ENCODE data around the gene FAM170B.

Gene FAM170B

DNA sequence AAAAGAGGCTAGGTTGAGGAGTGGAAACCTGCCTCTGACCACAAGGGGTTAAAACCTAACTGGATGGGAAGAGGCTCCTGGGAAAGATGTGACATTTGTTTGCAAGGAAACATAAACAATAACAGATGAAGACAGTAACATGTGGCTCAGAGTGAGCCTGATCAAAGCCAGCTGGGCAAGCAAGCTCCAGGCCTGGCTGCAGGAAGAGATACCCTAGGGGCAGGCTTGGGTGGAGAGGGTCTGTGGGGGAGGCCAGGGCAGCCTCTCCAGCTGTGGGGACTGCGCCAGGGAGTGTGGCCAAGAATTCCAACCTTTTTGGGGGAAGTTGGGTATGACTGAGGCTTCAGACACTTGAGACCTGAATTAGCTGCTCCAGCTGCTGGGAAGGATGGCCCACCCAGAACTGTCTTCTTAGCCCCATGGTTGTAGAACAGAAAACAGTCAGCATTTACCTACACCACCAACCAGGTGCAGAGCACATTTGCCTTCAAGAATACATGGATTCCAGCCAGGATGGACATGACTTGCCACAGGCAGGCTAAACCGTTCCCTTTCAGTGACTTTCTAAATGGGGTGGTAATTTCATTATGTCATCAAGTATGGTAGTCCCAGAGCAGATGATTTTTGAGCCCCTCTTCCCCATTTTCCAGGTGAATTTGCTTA lies 10.4 kb upstream of the FAM170B start:
- no peak overlapping the region for H3K4me3 ChIP-seq (ENCODE audit: low read length)

DNA sequence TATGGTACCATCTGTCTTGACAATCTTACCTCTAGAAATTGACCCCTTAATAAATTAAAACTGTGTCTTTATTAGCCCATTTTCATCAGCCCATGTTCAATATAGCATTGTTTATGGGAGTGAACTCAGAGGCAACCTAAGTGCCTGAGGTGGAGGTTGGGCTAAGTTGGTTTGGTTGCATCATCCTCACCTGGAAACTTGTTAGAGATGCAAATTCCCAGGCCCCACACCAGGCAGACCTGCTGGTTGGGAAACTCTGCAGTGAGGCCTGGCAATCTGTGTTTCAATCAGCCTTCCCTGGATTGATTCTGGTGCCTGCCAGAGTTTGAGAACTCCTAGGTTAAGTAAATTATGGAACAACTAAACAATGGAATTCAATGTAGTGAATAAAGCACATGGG lies 9.4 kb upstream of the FAM170B start:
- Histone ChIP-seq H3K27ac (ENCODE audit: low read depth, low read length) (no peak overlapping the region), H3K27me3 (ENCODE audit: control insufficient read depth, low read length) (no peaks in the 10 kb centered on the region; the same call in 1 of the 2 replicates), H3F3A (ENCODE audit: control insufficient read depth, insufficient read depth) (no peaks in the 10 kb centered on the region), H3K9me2 (replicated peaks; ENCODE audit: control insufficient read depth, low read length) (no peaks in the 10 kb centered on the region), H4K20me1 (ENCODE audit: control insufficient read depth, insufficient read depth, low read depth, low read length) (no peaks in the 10 kb centered on the region), H3K9me3 (ENCODE audit: control insufficient read depth, insufficient read depth, low read length) (no peaks in the 10 kb centered on the region), H3K4me2 (ENCODE audit: low read length) (no peak overlapping the region), H3K36me3 (ENCODE audit: control insufficient read depth, low read length) (no peaks in the 10 kb centered on the region), H3K4me1 (ENCODE audit: control insufficient read depth, low read length) (no peaks in the 10 kb centered on the region), H3K4me3 (ENCODE audit: low read length) (no peak overlapping the region), H3K79me2 (ENCODE audit: control insufficient read depth, low read length) (no peaks in the 10 kb centered on the region)
- TF ChIP-seq, protein P1, sequence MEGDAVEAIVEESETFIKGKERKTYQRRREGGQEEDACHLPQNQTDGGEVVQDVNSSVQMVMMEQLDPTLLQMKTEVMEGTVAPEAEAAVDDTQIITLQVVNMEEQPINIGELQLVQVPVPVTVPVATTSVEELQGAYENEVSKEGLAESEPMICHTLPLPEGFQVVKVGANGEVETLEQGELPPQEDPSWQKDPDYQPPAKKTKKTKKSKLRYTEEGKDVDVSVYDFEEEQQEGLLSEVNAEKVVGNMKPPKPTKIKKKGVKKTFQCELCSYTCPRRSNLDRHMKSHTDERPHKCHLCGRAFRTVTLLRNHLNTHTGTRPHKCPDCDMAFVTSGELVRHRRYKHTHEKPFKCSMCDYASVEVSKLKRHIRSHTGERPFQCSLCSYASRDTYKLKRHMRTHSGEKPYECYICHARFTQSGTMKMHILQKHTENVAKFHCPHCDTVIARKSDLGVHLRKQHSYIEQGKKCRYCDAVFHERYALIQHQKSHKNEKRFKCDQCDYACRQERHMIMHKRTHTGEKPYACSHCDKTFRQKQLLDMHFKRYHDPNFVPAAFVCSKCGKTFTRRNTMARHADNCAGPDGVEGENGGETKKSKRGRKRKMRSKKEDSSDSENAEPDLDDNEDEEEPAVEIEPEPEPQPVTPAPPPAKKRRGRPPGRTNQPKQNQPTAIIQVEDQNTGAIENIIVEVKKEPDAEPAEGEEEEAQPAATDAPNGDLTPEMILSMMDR (IDR thresholded peaks at IDR 0.05; ENCODE audit: low read depth, low read length, poor library complexity, severe bottlenecking): no peak
- TF ChIP-seq EZH2phosphoT487 (IDR thresholded peaks at IDR 0.05; ENCODE audit: borderline replicate concordance, low read length): no peak

More for the DNA sequence above, 10.4 kb upstream of the FAM170B start:
- Histone ChIP-seq H3F3A (ENCODE audit: control insufficient read depth, insufficient read depth) (no peaks in the 10 kb centered on the region), H3K36me3 (ENCODE audit: control insufficient read depth, low read length) (no peaks in the 10 kb centered on the region), H3K27ac (ENCODE audit: low read depth, low read length) (no peak overlapping the region), H3K4me2 (ENCODE audit: low read length) (no peak overlapping the region), H3K9me3 (ENCODE audit: control insufficient read depth, insufficient read depth, low read length) (no peaks in the 10 kb centered on the region), H4K20me1 (ENCODE audit: control insufficient read depth, insufficient read depth, low read depth, low read length) (no peaks in the 10 kb centered on the region), H3K4me1 (ENCODE audit: control insufficient read depth, low read length) (no peaks in the 10 kb centered on the region), H3K27me3 (ENCODE audit: control insufficient read depth, low read length) (no peaks in the 10 kb centered on the region; the same call in 1 of the 2 replicates), H3K79me2 (ENCODE audit: control insufficient read depth, low read length) (no peaks in the 10 kb centered on the region), H3K9me2 (replicated peaks; ENCODE audit: control insufficient read depth, low read length) (no peaks in the 10 kb centered on the region)
- TF ChIP-seq, protein P1 (IDR thresholded peaks at IDR 0.05; ENCODE audit: low read depth, low read length, poor library complexity, severe bottlenecking): no peak
- no peak for TF ChIP-seq EZH2phosphoT487 (IDR thresholded peaks at IDR 0.05; ENCODE audit: borderline replicate concordance, low read length)

DNA sequence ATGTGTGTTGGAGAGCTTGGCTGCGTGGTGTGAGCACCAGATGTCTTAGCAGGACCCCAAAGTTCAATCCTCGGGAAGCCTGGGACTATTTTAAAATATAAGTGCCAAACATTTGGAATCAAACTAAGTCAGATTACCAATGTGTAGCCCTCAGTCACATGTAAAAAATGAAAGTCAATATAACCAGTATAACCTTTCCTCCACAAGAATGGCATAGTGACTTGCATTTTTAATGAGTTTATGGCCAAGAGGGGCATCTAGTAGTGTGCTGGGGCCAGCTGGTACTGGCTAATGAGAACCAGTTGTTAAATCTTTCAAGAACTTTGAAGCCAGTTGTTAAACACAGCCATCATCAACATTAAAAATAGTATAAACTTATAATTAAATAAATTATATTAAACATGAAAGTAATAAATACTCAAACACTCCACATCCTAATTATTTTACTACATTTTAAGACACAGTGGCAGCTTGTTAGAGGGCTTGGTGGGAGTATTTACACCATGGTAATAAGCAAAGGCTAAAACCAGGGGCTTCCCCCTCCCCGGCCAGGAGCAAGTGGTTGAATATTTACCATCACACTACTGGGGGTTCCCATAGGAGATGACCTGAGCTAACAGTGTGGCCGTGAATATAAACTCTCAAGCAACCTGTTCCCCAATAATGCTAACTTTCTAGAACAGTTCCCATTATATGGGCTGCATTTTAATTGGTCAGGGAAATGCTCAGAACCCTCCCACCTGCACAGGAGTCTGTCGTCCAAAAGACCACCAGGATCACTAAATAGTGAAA lies 7.9 kb upstream of the FAM170B start:
- Histone ChIP-seq H3F3A (ENCODE audit: control insufficient read depth, insufficient read depth) (no peaks in the 10 kb centered on the region), H3K27ac (ENCODE audit: low read depth, low read length) (no peak overlapping the region), H3K27me3 (ENCODE audit: control insufficient read depth, low read length) (no peaks in the 10 kb centered on the region; the same call in 1 of the 2 replicates), H3K79me2 (ENCODE audit: control insufficient read depth, low read length) (no peaks in the 10 kb centered on the region), H3K4me2 (ENCODE audit: low read length) (no peak overlapping the region), H3K9me2 (replicated peaks; ENCODE audit: control insufficient read depth, low read length) (no peaks in the 10 kb centered on the region), H3K4me3 (ENCODE audit: low read length) (no peak overlapping the region), H3K4me1 (ENCODE audit: control insufficient read depth, low read length) (no peaks in the 10 kb centered on the region), H4K20me1 (ENCODE audit: control insufficient read depth, insufficient read depth, low read depth, low read length) (no peaks in the 10 kb centered on the region), H3K9me3 (ENCODE audit: control insufficient read depth, insufficient read depth, low read length) (0 out of 2 replicates have a peak, but pooled peaks cover 6% of the 10 kb centered on the region), H3K36me3 (ENCODE audit: control insufficient read depth, low read length) (no peaks in the 10 kb centered on the region)
- TF ChIP-seq, protein P1 (IDR thresholded peaks at IDR 0.05; ENCODE audit: low read depth, low read length, poor library complexity, severe bottlenecking): no peak
- TF ChIP-seq EZH2phosphoT487 (IDR thresholded peaks at IDR 0.05; ENCODE audit: borderline replicate concordance, low read length): no peak
